Measurements from ENCODE around the gene CEACAM21.
A peak's percentile ranks its signal among the peaks of the same experiment; 100 is the strongest.

The CEACAM21 gene

GRCh38 chr19:41589371-41589770, 13.4 kb downstream of the CEACAM21 start:
- TF ChIP-seq, protein P1, sequence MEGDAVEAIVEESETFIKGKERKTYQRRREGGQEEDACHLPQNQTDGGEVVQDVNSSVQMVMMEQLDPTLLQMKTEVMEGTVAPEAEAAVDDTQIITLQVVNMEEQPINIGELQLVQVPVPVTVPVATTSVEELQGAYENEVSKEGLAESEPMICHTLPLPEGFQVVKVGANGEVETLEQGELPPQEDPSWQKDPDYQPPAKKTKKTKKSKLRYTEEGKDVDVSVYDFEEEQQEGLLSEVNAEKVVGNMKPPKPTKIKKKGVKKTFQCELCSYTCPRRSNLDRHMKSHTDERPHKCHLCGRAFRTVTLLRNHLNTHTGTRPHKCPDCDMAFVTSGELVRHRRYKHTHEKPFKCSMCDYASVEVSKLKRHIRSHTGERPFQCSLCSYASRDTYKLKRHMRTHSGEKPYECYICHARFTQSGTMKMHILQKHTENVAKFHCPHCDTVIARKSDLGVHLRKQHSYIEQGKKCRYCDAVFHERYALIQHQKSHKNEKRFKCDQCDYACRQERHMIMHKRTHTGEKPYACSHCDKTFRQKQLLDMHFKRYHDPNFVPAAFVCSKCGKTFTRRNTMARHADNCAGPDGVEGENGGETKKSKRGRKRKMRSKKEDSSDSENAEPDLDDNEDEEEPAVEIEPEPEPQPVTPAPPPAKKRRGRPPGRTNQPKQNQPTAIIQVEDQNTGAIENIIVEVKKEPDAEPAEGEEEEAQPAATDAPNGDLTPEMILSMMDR (IDR thresholded peaks at IDR 0.05; ENCODE audit: insufficient read depth, low read depth, low read length, missing control alignments), result no peak
- DNase-seq (ENCODE audit: low read depth), result no peak
- H3K4me3 ChIP-seq (ENCODE audit: low read depth, low read length), result no peak overlapping the region

GRCh38 chr19:41590936-41591335, 15.0 kb downstream of the CEACAM21 start:
- TF ChIP-seq, protein P1 (IDR thresholded peaks at IDR 0.05; ENCODE audit: insufficient read depth, low read depth, low read length, missing control alignments), result no peak
- no peak overlapping the region for H3K4me3 ChIP-seq (ENCODE audit: low read depth, low read length)
- no peak for DNase-seq (ENCODE audit: low read depth)

- TF ChIP-seq, protein P1 (IDR thresholded peaks at IDR 0.05; ENCODE audit: insufficient read depth, low read depth, low read length, missing control alignments), result no peak
- no peak for DNase-seq (ENCODE audit: low read depth)
- H3K4me3 ChIP-seq (ENCODE audit: low read depth, low read length), result no peak overlapping the region
Measured at GRCh38 chr19:41591951-41592562, 16.1 kb downstream of the CEACAM21 start.

DNA sequence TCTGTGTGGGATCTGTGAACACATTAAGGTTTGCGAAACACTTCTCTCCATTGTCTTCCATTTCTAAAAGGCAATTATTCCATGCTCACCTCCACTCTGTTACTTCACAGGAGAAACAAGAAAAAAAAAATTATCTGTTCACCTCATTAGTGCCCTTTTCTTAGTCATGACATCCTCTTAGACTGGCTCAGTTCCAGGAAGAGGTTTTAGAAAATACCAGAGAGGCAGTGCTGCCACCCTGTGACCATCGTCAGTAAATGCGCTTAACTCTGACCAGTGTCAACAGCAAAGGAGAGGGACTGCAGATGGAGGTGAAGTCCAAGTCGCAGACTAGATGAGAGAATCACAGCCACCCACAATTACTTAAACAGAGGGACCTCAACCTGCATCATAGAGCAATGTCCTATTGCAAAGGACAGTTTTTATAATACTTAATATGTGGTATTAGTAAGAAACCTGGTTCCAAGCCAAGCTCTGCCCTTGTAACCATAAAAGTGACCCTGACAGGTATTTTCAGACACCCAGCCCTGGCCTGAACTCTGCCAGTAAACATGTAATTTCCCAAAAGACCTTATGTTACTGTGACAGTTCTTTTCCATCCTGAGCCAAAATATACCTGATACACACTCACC, 19.4 kb downstream of the CEACAM21 start:
- DNase-seq (ENCODE audit: low read depth), result peak; percentile 89
- H3K4me3 ChIP-seq (ENCODE audit: low read depth, low read length), result no peak overlapping the region
- TF ChIP-seq, protein P1 (IDR thresholded peaks at IDR 0.05; ENCODE audit: insufficient read depth, low read depth, low read length, missing control alignments), result peak; percentile 76

- H3K4me3 ChIP-seq (ENCODE audit: low read depth, low read length), result no peak overlapping the region
- TF ChIP-seq, protein P1 (IDR thresholded peaks at IDR 0.05; ENCODE audit: insufficient read depth, low read depth, low read length, missing control alignments), result no peak
- DNase-seq (ENCODE audit: low read depth), result no peak
Measured at GRCh38 chr19:41595890-41596280, 19.9 kb downstream of the CEACAM21 start.

- TF ChIP-seq, protein P1 (IDR thresholded peaks at IDR 0.05; ENCODE audit: insufficient read depth, low read depth, low read length, missing control alignments), result peak; percentile 96
- H3K4me3 ChIP-seq (ENCODE audit: low read depth, low read length), result no peak overlapping the region
- DNase-seq (ENCODE audit: low read depth), result peak; percentile 85
Measured at GRCh38 chr19:41597600-41598041, 21.7 kb downstream of the CEACAM21 start.

Measured in GM12865 (cell line).